GM10266 (cell line): ENCODE measurements around the gene HECA.

Experiments used
- DNase-seq: peaks from one replicate; pipeline ENCODE4 v3.0.0; 2012; ENCODE audit errors: extremely low spot score
- CTCF ChIP-seq: IDR thresholded peaks from 2 replicates; pipeline ENCODE4 v1.5.1; 2012; ENCODE audit warnings: mild to moderate bottlenecking, low read depth; ENCODE audit not compliant: control insufficient read depth, insufficient read depth; ENCODE audit errors: missing control alignments

The HECA gene

GRCh38 chr6:139134817-139135577, at the start of gene HECA:
Gene HECA (plus strand): TSS chr6:139135080. CDS start chr6:139135397, 317 bp downstream.
- TF ChIP-seq CTCF: no peak
- DNase-seq: peak; percentile 95

- no peak for DNase-seq
- no peak for TF ChIP-seq CTCF
Measured at GRCh38 chr6:139091826-139092225, 43.1 kb upstream of the HECA start.

- TF ChIP-seq CTCF: no peak
- peak; percentile 23 for DNase-seq
Measured at GRCh38 chr6:139099984-139100383, 34.9 kb upstream of the HECA start.

GRCh38 chr6:139107051-139107450, 27.8 kb upstream of the HECA start:
- no peak for DNase-seq
- no peak for TF ChIP-seq CTCF

- no peak for DNase-seq
- no peak for TF ChIP-seq CTCF
Measured at GRCh38 chr6:139108378-139108777, 26.5 kb upstream of the HECA start.

- no peak for DNase-seq
- peak; percentile 24 for TF ChIP-seq CTCF
Measured at GRCh38 chr6:139109558-139109957, 25.3 kb upstream of the HECA start.

GRCh38 chr6:139112146-139112545, 22.7 kb upstream of the HECA start:
- DNase-seq: no peak
- no peak for TF ChIP-seq CTCF
